ENCODE measurements around the gene CCT6A. TPM values are rescaled to one million over a fixed set of nuclear protein-coding genes. Genes with fewer than 3 reads are reported as not detected.
A peak's percentile ranks its signal among the peaks of the same experiment; 100 is the strongest.
"Not testable (repeated sequence)": the region's sequence is repeated elsewhere in the genome, so short reads cannot be mapped to it uniquely, and the experiment has no call there.

Gene CCT6A
- total RNA-seq, 5 donors from 2014 or later (not counting 1 experiment from before 2014, with no cell fraction given), result 44.6 to 74.7 (median 70.3) TPM

DNA sequence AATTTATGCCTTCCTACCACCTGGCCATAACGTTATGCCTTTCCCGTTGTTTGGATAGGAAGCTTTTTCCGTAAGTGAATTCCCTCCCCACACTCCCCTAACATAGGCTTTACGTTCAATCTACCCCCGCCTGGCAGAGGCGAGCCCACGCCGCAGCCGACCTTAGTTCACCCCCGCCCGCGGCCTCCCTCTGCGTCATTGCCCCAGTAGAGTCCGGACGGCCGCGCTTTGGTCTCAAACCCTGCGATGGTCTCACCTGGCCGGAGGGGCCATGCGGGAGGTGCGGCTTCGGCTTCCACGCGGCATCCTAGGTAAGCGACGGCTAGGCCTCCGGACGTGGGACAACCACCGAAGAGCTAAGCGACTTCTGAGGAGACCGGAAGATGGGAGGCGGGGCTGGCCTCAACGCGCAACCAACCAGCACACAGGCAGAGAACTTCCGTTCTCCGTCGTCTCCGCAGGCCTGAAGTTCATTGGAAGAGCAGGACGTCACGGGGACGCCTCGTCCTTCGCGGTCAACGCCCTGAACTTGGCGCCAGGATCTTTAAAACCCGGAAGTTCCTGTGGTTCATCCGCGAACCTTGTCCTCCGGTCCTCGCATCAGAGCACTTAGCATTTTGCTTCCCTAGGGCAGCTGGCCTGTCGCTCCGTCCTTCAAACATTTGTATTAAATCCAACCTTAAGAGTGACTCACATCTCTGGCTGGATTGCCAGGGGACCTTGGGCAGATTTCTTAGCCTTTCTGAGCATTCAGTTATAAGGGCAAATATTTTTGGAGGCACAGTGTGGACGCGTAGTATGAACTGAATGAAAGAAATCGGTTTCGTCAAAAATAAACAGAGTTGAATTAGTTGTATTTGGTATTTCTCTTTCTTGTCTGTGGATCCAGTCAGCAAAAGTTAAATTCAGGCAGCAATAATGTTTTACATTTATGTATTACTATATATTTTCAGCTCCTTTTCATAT lies 54.8 kb downstream of the CCT6A start, which contains the start of gene CHCHD2:
TSS of gene CHCHD2 (minus strand) at position 369 of the 966 bp plus-strand sequence. CDS start at position 306, 63 bp downstream.
- peak; percentile 74 to 98 (median 94) for DNase-seq
- POLR2A ChIA-PET, result interaction anchor here (0.5 to 1.8 kb wide), 7 partner anchors 9 to 1348 kb away, joined by 3 to 8 read pairs (median 6); partner anchors contain the start of genes PHKG1 (in 1 of the 2), PSPH (in 1 of the 2) and SEC61G (in 1 of the 2)
- under 1% methylated on average over 50 of the region's 57 CpGs for WGBS (ENCODE audit: insufficient coverage)
- H3K27me3 ChIP-seq (replicated peaks in 1 of 2; ENCODE audit: control insufficient read depth in 2 of 2, extremely low read depth in 1 of 2, insufficient read depth in 2 of 2, low read length in 1 of 2), result peaks cover 0 to 2% of the 10 kb centered on the region in 2 experiments
- Mint-ChIP-seq H3K27ac (peak within 1 kb of the TSS; percentile 97 to 98), H3K27me3 (no peaks in the 10 kb centered on the region), H3K9me3 (no peaks in the 10 kb centered on the region), H3K4me1 (peaks cover 31 to 40% (median 38%) of the 10 kb centered on the region in 3 donors), H3K4me3 (peak within 1 kb of the TSS; percentile 96 to 99 (median 98)), H3K36me3 (peaks cover 16% of the 10 kb centered on the region)
- H3K9me3 ChIP-seq, result no peaks in the 10 kb centered on the region
- H3K4me1 ChIP-seq (ENCODE audit: control insufficient read depth in 1 of 2, extremely low read depth in 1 of 2, insufficient read depth in 2 of 2, low read length in 2 of 2), result peaks cover 6 to 20% of the 10 kb centered on the region in 2 experiments
- H3K4me3 ChIP-seq (ENCODE audit: control insufficient read depth in 1 of 2, extremely low read depth in 1 of 2, low read length in 1 of 2), result peak within 1 kb of the TSS; percentile 85 to 91
- peaks cover 6 to 26% of the 10 kb centered on the region in 2 donors for H3K36me3 ChIP-seq (ENCODE audit: control insufficient read depth in 2 of 2, extremely low read depth in 1 of 2, insufficient read depth in 1 of 2, low read length in 1 of 2)
- CTCF ChIA-PET, result interaction anchor here (0.6 to 1.5 kb wide), 8 partner anchors 32 to 797 kb away, joined by 3 to 4 read pairs (median 3); partner anchors contain the start of genes CCT6A (in 2 of the 2), PSPH (in 2 of the 2) and SUMF2 (in 1 of the 2)
- ATAC-seq (replicated peaks in 1 of 4), result peak; percentile 98 to 99 (median 99)
- peak within 1 kb of the TSS; percentile 87 for H3K27ac ChIP-seq (ENCODE audit: low read length)

DNA sequence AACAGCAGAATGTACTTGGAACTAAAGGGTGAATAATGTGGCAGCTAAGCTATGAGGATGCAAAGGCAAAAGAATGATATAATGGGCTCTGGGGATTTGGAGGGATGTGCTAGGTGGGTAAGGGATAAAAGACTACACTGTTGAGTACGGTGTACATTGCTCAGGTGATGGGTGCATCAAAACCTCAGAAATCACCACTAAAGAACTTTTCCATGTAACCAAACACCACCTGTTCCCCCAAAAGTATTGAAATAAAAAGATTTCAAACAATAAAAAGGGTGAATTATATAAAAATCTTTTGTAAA lies 56.3 kb downstream of the CCT6A start:
- Histone ChIP-seq H3K9me3 (no peaks in the 10 kb centered on the region), H3K27me3 (replicated peaks in 1 of 2; ENCODE audit: control insufficient read depth in 2 of 2, extremely low read depth in 1 of 2, insufficient read depth in 2 of 2, low read length in 1 of 2) (peaks cover 0 to 2% of the 10 kb centered on the region in 2 experiments), H3K4me3 (ENCODE audit: control insufficient read depth in 1 of 2, extremely low read depth in 1 of 2, low read length in 1 of 2) (no peak overlapping the region), H3K27ac (ENCODE audit: low read length) (no peak overlapping the region), H3K4me1 (ENCODE audit: control insufficient read depth in 1 of 2, extremely low read depth in 1 of 2, insufficient read depth in 2 of 2, low read length in 2 of 2) (peaks cover 6 to 20% of the 10 kb centered on the region in 2 experiments), H3K36me3 (ENCODE audit: control insufficient read depth in 2 of 2, extremely low read depth in 1 of 2, insufficient read depth in 1 of 2, low read length in 1 of 2) (peaks cover 6 to 11% of the 10 kb centered on the region in 2 donors)
- WGBS (ENCODE audit: insufficient coverage), result no CpG with 5 or more reads among the region's 1 CpG
- ChIA-PET CTCF (interaction anchor here in 1 of 2 donors (0.6 to 0.7 kb wide), 2 partner anchors 36 to 44 kb away, joined by 4 to 5 read pairs; partner anchors contain the start of gene SUMF2), POLR2A (interaction anchor here in 1 of 2 donors (0.8 kb wide), 1 partner anchor 44 kb away, joined by 5 read pairs; no protein-coding TSS in a partner anchor)
- ATAC-seq (replicated peaks in 1 of 4) (no peak), DNase-seq (no peak)
- Mint-ChIP-seq H3K4me3 (peak overlapping the region; percentile 42 to 99 (median 96)), H3K27ac (peak overlapping the region; percentile 71 to 98), H3K27me3 (no peaks in the 10 kb centered on the region), H3K9me3 (no peaks in the 10 kb centered on the region), H3K36me3 (peaks cover 9% of the 10 kb centered on the region), H3K4me1 (peaks cover 31 to 39% (median 35%) of the 10 kb centered on the region in 3 donors)

DNA sequence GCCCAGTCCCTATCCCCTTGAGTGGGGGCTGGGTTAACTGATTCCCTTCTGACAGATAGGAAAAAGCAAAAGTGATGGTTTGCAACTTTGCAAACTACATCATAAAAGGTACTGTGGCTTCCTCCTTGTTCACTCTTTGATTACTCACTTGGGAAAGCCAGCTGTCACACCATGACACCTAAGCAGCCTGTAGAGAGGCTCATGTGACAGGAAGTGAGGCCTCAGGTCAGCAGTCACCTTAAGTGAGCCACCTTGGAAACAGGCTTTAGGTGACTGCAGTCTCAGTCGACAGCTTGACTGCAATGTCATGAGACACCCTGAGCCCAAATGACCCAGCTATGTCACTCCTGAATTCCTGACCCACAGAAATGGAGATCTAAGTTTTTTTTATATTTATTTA lies 59.0 kb downstream of the CCT6A start:
- no peaks in the 10 kb centered on the region for H3K9me3 ChIP-seq
- Mint-ChIP-seq H3K27ac (no peak overlapping the region), H3K36me3 (no peaks in the 10 kb centered on the region), H3K4me3 (no peak overlapping the region), H3K27me3 (peaks cover 0 to 9% of the 10 kb centered on the region in 2 donors), H3K4me1 (peaks cover 17 to 23% (median 22%) of the 10 kb centered on the region in 3 donors), H3K9me3 (no peaks in the 10 kb centered on the region)
- H3K27me3 ChIP-seq (replicated peaks in 1 of 2; ENCODE audit: control insufficient read depth in 2 of 2, extremely low read depth in 1 of 2, insufficient read depth in 2 of 2, low read length in 1 of 2), result peaks cover 2 to 7% of the 10 kb centered on the region in 2 experiments
- no CpG with 5 or more reads among the region's 1 CpG for WGBS (ENCODE audit: insufficient coverage)
- ChIA-PET CTCF (no interaction called here), POLR2A (no interaction called here)
- H3K27ac ChIP-seq (ENCODE audit: low read length), result no peak overlapping the region
- ATAC-seq (replicated peaks in 1 of 4) (no peak), DNase-seq (no peak)
- H3K4me3 ChIP-seq (ENCODE audit: control insufficient read depth in 1 of 2, extremely low read depth in 1 of 2, low read length in 1 of 2), result no peak overlapping the region
- peaks cover 0 to 8% of the 10 kb centered on the region in 2 experiments for H3K4me1 ChIP-seq (ENCODE audit: control insufficient read depth in 1 of 2, extremely low read depth in 1 of 2, insufficient read depth in 2 of 2, low read length in 2 of 2)
- H3K36me3 ChIP-seq (ENCODE audit: control insufficient read depth in 2 of 2, extremely low read depth in 1 of 2, insufficient read depth in 1 of 2, low read length in 1 of 2), result no peaks in the 10 kb centered on the region

DNA sequence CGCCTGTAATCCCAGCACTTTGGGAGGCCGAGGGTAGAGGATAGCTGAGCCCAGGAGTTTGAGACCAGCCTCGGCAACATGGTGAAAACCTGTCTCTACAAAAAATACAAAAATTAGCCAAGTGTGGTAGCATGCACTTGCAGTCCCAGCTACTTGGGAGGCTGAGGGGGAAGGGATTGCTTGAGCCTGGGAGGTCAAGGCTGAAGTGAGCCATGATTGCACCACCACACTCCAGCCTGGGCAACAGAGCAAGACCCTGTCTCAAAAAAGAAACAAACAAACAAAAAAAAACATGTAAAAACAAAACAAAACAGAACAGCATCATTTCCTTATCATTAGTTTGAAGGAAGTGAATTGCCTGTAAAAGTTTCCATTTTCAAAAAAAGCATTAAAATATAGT lies 60.7 kb downstream of the CCT6A start:
- DNase-seq; H3K27ac Mint-ChIP-seq; H3K4me3 ChIP-seq (ENCODE audit: control insufficient read depth in 1 of 2, extremely low read depth in 1 of 2, low read length in 1 of 2); H3K36me3 ChIP-seq (ENCODE audit: control insufficient read depth in 2 of 2, extremely low read depth in 1 of 2, insufficient read depth in 1 of 2, low read length in 1 of 2); H3K4me1 Mint-ChIP-seq; CTCF ChIA-PET; H3K9me3 Mint-ChIP-seq; H3K27ac ChIP-seq (ENCODE audit: low read length); H3K36me3 Mint-ChIP-seq; H3K4me3 Mint-ChIP-seq; ATAC-seq (replicated peaks in 1 of 4); H3K9me3 ChIP-seq: not testable (repeated sequence)
- Histone ChIP-seq H3K27me3 (replicated peaks in 1 of 2; ENCODE audit: control insufficient read depth in 2 of 2, extremely low read depth in 1 of 2, insufficient read depth in 2 of 2, low read length in 1 of 2) (peaks cover 5 to 23% of the 10 kb centered on the region in 2 experiments), H3K4me1 (ENCODE audit: control insufficient read depth in 1 of 2, extremely low read depth in 1 of 2, insufficient read depth in 2 of 2, low read length in 2 of 2) (peaks cover 0 to 10% of the 10 kb centered on the region in 2 experiments)
- POLR2A ChIA-PET, result interaction anchor here in 1 of 2 donors (0.7 kb wide), 1 partner anchor 40 kb away, joined by 3 read pairs; no protein-coding TSS in a partner anchor
- WGBS (ENCODE audit: insufficient coverage), result 100% methylated on average over 2 of the region's 3 CpGs
- H3K27me3 Mint-ChIP-seq, result peaks cover 9 to 21% of the 10 kb centered on the region in 2 donors

Other genes starting within 250 kb of the CCT6A start
- not detected for gene SEPTIN14, start 189.0 kb upstream of the CCT6A start, total RNA-seq
- 1 to 10 TPM; 2.8 to 5.5 (median 4.1) TPM for gene ZNF713, start 164.3 kb upstream of the CCT6A start, total RNA-seq
- gene MRPS17, start 99.9 kb upstream of the CCT6A start, total RNA-seq, result 10 to 100 TPM in 4 of 5 donors, 1 to 10 TPM in 1; 7.8 to 12.2 (median 11.1) TPM
- 10 to 100 TPM; 24.1 to 38.6 (median 28.4) TPM for gene NIPSNAP2, start 87.2 kb upstream of the CCT6A start, total RNA-seq
- gene PSPH, start 321 bp upstream of the CCT6A start, total RNA-seq, result 1 to 10 TPM; 1.9 to 8.3 (median 5.7) TPM
- gene SUMF2, start 12.5 kb downstream of the CCT6A start, total RNA-seq, result 100 to 1,000 TPM; 127 to 182 (median 174) TPM
- 1 to 10 TPM; 2.6 to 5.5 (median 3.7) TPM for gene PHKG1, start 41.2 kb downstream of the CCT6A start, total RNA-seq
- 100 to 1,000 TPM; 173 to 209 (median 189) TPM for gene CHCHD2, start 54.7 kb downstream of the CCT6A start, total RNA-seq
- under 1 TPM in 1 of 5 donors, not detected in 4; 0.67 TPM for gene NUPR2, start 64.7 kb downstream of the CCT6A start, total RNA-seq